ENCODE results near the gene BCL2L2.

BCL2L2 gene

GRCh38 chr14:23339506-23340268 is 33.1 kb downstream of the BCL2L2 start:
- H3K79me2 ChIP-seq (ENCODE audit: control insufficient read depth, low read length): no peaks in the 10 kb centered on the region
- no peak overlapping the region for H3K4me2 ChIP-seq (ENCODE audit: low read length)
- no peaks in the 10 kb centered on the region for H3K9me3 ChIP-seq (ENCODE audit: control insufficient read depth, insufficient read depth, low read length)
- no peak overlapping the region for H3K27ac ChIP-seq (ENCODE audit: low read depth, low read length)
- no peaks in the 10 kb centered on the region for H3K9me2 ChIP-seq (replicated peaks; ENCODE audit: control insufficient read depth, low read length)
- no peaks in the 10 kb centered on the region for H3F3A ChIP-seq (ENCODE audit: control insufficient read depth, insufficient read depth)
- H4K20me1 ChIP-seq (ENCODE audit: control insufficient read depth, insufficient read depth, low read depth, low read length): no peaks in the 10 kb centered on the region
- peaks cover 6% of the 10 kb centered on the region for H3K27me3 ChIP-seq (ENCODE audit: control insufficient read depth, low read length)
- TF ChIP-seq EZH2phosphoT487 (IDR thresholded peaks at IDR 0.05; ENCODE audit: borderline replicate concordance, low read length) (no peak), CTCF (IDR thresholded peaks at IDR 0.05; ENCODE audit: low read depth, low read length, poor library complexity, severe bottlenecking) (no peak)
- no peaks in the 10 kb centered on the region for H3K36me3 ChIP-seq (ENCODE audit: control insufficient read depth, low read length)
- no peaks in the 10 kb centered on the region for H3K4me1 ChIP-seq (ENCODE audit: control insufficient read depth, low read length)
- H3K4me3 ChIP-seq (ENCODE audit: low read length): no peak overlapping the region

- Histone ChIP-seq H3K27me3 (ENCODE audit: control insufficient read depth, low read length) (peaks cover 6% of the 10 kb centered on the region), H4K20me1 (ENCODE audit: control insufficient read depth, insufficient read depth, low read depth, low read length) (no peaks in the 10 kb centered on the region), H3K79me2 (ENCODE audit: control insufficient read depth, low read length) (no peaks in the 10 kb centered on the region), H3K4me2 (ENCODE audit: low read length) (no peak overlapping the region), H3F3A (ENCODE audit: control insufficient read depth, insufficient read depth) (no peaks in the 10 kb centered on the region), H3K36me3 (ENCODE audit: control insufficient read depth, low read length) (no peaks in the 10 kb centered on the region), H3K9me3 (ENCODE audit: control insufficient read depth, insufficient read depth, low read length) (no peaks in the 10 kb centered on the region), H3K4me1 (ENCODE audit: control insufficient read depth, low read length) (no peaks in the 10 kb centered on the region), H3K9me2 (replicated peaks; ENCODE audit: control insufficient read depth, low read length) (no peaks in the 10 kb centered on the region), H3K4me3 (ENCODE audit: low read length) (no peak overlapping the region), H3K27ac (ENCODE audit: low read depth, low read length) (no peak overlapping the region)
- TF ChIP-seq CTCF (IDR thresholded peaks at IDR 0.05; ENCODE audit: low read depth, low read length, poor library complexity, severe bottlenecking) (no peak), EZH2phosphoT487 (IDR thresholded peaks at IDR 0.05; ENCODE audit: borderline replicate concordance, low read length) (no peak)
Measured at GRCh38 chr14:23344481-23344880, 37.8 kb downstream of the BCL2L2 start.

GRCh38 chr14:23345987-23346692 is 39.5 kb downstream of the BCL2L2 start:
- TF ChIP-seq CTCF (IDR thresholded peaks at IDR 0.05; ENCODE audit: low read depth, low read length, poor library complexity, severe bottlenecking) (no peak), EZH2phosphoT487 (IDR thresholded peaks at IDR 0.05; ENCODE audit: borderline replicate concordance, low read length) (no peak)
- Histone ChIP-seq H3K9me3 (ENCODE audit: control insufficient read depth, insufficient read depth, low read length) (no peaks in the 10 kb centered on the region), H3K4me2 (ENCODE audit: low read length) (no peak overlapping the region), H3K27ac (ENCODE audit: low read depth, low read length) (no peak overlapping the region), H3K4me1 (ENCODE audit: control insufficient read depth, low read length) (no peaks in the 10 kb centered on the region), H3K79me2 (ENCODE audit: control insufficient read depth, low read length) (no peaks in the 10 kb centered on the region), H3K27me3 (ENCODE audit: control insufficient read depth, low read length) (peaks cover 6% of the 10 kb centered on the region), H3F3A (ENCODE audit: control insufficient read depth, insufficient read depth) (no peaks in the 10 kb centered on the region), H4K20me1 (ENCODE audit: control insufficient read depth, insufficient read depth, low read depth, low read length) (no peaks in the 10 kb centered on the region), H3K4me3 (ENCODE audit: low read length) (no peak overlapping the region), H3K36me3 (ENCODE audit: control insufficient read depth, low read length) (no peaks in the 10 kb centered on the region), H3K9me2 (replicated peaks; ENCODE audit: control insufficient read depth, low read length) (no peaks in the 10 kb centered on the region)
